ENCODE data around the gene ADGRA1.

Gene ADGRA1

GRCh38 chr10:133058331-133059092 is 29.2 kb upstream of the ADGRA1 start:
- no peak for DNase-seq

DNA sequence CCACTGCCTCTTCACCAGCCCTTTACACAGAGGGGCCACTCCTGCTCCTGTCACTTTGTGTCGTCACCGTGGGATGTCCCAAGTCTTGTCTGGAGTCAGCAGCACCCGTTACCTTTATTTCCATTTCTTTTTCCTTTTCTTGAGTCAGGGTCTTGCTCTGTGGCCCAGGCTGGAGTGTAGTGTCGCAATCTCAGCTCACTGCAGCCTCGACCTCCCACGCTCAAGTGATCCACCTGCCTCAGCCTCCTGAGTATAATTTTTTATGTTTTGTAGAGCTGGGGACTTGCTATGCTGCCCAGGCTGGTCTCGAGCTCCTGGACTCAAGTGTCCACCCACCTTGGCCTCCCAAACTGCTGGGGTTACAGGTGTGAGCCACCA is 28.6 kb upstream of the ADGRA1 start:
- DNase-seq: no peak

DNA sequence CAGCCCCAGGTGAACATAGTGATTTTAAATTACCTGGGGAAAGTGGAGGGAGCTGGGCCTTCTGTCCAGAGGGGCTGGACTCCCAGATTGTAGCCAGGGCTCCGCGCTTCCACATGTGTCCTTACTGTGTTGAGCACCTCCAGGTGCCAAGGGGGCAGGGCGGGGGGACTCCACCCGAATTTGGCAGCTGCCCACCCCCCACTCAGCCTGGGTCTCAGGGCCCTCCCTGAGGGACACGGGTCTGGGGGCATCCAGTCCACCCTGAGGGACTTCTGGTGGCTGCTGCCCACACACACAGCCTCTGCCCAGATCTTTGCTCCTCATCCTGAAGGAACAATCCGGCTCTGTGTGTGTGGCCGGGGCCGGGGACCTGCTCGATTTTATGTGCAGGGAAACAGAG is 28.2 kb upstream of the ADGRA1 start:
- DNase-seq: no peak

DNA sequence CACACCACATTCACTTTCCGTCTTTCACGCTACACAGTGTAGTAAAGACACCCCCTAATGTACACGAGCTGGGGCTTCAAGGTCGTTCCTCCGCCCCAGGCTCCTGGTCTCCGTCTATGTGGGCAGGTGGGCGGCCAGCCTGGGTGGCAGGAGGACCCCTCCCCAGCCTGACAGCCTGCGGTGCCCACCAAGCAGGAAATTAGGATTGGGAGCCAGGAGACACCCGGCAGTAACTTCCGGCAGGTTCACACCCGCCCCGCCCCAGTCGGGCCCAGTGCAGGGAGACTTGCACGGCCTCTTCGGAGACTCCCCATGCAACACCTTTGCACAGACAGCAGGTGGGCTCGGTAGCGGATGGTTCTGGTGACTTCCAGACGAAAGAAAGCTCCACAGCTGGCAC is 27.7 kb upstream of the ADGRA1 start:
- no peak for DNase-seq

DNA sequence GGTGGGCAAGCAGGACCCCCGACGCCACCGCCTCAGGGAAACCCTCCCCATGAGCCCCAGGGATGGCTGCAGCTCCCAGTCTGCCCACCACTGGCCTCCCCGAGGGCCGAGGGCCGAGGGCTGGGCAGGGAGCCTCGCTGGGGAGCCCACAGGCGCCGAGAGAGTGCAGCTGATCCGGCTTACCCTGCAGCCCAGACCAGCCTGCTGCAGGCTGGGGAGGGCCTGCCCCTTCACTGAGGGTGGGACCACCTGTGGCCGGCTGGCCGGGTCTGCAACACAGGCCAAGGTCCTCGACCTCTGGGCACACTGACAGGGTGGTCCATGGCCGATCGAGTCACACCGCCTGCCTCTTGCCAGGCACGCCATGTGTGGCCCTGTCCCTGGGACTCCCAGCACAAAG is 27.3 kb upstream of the ADGRA1 start:
- no peak for DNase-seq

DNA sequence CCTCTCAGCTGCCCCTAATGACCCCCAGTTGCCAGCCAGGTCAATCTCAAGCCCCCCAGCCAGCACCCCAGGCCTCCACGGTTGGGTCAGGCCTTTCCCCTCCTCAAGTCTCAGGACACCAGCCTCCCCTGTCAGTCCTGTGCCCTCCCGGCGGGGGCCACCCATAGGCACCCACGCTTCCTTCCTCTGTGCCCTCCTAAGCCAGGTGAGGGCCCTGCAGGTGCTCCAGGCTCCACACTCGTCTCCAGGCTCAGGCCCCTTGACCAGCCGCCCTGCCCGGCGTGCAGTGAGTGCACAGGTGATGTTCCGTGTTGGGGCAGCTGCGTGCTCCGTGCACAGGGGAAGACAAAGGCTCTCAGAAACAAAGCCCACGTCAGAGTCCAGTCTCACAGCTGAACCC is 26.8 kb upstream of the ADGRA1 start:
- DNase-seq: no peak

DNA sequence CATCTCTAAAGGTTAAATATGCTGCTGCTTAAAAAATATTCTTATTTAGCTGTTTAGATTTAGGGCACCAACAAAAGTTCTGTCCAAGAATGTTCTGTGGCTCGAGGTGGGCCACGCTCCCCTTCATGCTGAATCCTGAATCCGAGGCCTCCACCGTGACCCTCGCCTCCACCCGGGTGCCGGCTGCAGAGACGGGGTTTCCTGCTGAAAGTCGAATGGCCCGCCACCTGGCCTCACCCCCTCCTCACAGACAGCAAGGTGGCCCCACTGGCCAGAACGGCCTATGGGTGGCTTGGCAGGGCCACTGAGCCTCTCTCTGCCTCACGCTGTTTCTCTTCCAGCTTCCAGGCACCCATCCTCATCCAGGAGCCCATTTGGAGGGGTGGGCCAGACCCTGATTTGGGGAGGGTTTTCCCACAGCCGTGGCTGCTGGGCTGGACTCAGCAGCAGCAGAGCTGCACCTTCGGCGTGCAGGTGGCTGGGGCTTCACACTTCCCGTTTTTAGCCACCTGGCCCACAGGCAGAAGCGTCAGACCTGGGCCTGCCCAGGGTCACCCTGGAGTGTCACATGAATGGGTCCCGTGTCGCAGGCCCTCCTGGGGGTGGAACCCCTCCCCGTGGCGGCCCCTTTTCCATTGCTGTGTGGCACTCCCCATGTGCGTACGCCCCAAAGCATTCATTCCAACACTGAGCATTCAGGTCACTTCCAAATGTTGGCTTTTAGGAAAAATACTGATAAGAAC is 26.3 kb upstream of the ADGRA1 start:
- DNase-seq: no peak

DNA sequence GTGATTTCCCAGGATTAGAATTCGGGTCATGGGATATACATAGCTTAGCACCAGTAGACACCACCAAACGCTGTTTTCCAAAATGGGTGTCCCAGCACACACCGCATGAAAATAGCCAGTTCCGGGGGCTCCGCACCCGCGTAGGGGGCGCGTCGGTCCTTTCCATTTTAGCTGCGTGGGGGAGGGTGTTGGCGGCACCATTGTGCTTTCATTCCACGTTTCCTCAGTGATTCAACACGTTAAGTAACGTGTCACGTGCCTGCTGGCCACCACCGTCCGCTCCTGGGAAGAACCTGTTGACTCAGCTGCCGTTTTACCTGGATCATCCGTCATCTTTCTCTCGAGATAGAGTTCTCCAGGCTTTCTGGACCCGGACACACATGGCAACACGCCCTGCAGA is 25.6 kb upstream of the ADGRA1 start:
- DNase-seq: no peak

- no peak for DNase-seq
Observed at GRCh38 chr10:133062635-133063034, 25.1 kb upstream of the ADGRA1 start.

DNA sequence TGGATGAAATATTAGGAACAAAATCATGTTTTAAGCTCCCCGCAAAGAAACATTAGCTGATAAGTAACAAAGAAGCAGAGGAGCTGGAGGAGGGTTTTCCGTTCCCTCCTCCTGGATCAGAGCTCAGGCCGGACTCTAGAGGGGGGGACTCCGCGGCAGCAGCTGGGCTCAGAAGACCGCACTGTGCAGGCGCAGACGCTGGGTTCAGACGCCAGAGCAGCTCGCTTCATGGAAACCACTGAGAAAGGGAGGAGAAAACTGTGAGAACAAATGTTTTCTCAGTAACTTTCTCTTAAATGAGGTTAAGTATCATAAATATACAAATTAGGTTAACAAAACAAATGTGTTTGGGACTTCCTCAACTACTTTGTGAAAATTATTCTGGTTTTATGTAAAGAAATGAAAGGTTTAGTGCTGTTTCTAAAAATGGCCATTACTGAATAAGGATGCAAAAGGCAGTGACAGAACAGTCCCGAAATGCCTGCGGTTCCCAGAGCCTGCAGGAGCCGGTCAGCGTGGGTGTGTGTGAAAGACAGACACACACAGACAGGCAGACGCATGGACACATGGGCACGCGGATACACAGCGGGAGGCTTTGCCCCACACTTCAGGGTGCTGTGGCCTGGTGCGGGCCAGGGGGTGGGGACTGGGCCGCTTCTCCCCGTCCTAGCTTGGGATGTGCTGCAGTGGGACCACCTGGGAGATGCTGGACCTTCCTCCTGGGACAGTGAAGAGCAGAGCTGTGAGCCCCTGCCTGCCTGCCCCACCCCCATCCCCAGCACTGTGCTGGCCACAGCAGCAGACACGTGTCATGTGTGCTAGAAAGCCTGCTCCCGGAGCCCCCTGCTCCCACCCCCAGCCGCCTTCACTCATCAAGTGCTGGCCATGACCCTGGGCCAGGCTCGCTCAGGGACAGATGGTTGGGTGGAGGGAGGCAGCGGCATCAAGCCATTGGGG is 20.3 kb upstream of the ADGRA1 start:
- no peak for DNase-seq

DNA sequence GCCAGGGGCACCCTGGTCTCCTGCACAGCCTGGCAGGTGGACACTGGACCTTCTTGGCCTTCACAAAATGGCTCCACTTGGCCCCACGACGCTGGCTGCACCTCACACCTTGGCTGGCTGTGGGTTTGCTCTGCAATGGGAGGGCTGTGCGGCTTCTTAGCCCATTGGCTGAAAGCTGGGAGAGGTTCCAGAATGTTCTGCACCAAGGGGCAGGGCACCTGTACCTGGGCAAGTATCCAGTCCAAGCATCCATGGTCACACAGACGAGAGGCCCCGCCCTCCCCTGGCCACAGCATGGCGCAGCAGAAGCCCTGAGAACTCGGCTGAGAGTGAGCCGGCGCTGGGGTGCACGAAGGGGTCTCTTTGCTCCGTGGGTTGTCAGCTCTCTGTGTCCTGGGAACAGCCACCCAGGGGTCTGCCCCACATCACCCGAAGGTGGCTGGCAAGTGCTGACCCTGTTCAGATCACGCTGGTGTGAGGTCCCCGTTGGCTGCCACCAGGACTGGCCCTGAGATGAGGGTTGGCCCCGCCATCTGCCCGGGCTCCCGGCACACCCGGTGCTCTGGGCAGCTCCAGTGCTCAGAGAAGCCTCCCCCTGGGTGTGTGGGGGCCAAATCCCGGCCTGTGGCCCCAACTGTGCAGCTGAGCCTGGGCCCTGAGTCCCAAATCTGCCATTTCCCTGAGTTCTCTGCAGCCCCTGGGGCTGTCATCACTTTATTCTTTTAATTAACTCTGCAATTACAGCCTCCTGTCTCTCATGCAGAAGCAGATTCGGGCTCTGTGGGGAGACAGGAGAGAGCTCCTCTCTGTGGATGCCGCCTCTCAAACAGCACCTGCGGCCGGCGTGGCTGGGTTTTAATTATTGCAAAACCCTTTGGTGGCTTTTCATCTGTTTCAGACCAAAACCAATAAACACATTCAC is 19.4 kb upstream of the ADGRA1 start:
- DNase-seq: no peak

DNA sequence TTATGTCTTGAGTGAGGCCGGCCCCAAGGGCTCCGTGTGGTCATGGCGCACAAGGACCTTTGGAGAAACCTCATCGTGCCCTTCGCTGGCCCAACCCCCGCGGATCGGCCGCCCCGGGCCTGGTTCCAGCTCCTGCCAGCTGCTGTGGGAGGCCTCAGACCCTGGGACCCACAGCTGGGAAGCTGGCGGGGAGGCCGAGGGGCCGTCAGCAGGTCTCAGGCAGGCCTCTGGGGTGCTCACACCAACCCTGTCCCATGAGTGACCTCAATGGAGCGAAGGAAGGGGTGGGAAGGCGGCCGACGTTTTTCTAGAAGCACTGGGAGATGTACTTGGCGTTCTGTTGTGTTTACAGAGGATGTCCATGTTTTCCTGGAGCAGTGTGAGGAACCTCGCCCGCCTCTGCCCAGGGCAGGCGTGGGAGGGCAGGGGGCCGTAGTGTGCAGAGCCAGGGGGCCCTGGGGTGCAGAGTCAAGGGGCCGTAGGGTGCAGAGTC is 18.6 kb upstream of the ADGRA1 start:
- no peak for DNase-seq

- DNase-seq: no peak
Observed at GRCh38 chr10:133070405-133070804, 17.3 kb upstream of the ADGRA1 start.

- DNase-seq: no peak
Observed at GRCh38 chr10:133070810-133071209, 16.9 kb upstream of the ADGRA1 start.

DNA sequence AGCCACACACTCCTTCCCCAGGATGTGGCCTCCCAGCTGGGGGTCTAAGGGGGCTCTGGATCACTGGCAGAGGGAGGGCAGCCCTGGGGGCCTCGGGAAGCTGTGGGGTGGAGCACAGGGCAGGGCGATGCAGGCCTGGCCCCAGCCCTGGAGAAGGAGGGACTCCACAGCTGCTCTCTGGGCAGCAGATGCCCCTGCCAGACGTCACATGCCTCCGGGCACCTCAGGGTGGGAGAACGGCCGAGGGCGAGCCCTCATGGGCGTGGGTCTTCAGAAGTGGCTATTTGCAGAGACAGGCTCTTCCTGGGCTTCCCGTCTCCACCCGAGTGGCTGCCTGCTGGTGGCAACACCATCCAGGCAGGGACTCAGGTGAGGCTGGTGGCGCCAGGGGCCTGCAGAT is 16.0 kb upstream of the ADGRA1 start:
- no peak for DNase-seq

DNA sequence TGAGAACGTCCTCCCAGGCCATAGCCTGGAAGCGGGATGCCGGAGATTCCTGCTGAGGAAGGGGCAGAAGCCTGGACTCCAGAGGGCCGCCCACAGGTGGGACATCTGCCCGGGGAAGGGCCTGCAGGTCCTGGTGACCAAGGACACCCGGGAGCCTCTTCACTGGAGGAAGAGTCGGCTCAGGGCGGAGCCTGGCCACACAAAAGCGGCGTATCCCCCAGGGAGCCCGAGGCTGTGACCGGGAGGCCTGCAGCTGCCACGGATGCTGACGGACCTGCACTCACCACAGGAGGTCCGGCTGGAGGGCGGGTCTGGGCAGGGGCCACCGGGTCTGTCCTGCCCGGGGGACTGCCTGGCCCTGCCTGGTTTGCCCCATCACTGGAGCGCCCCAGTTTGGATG is 15.5 kb upstream of the ADGRA1 start:
- no peak for DNase-seq

GRCh38 chr10:133072720-133073390 is 14.9 kb upstream of the ADGRA1 start:
- DNase-seq: no peak

GRCh38 chr10:133075346-133076137 is 12.2 kb upstream of the ADGRA1 start:
- DNase-seq: no peak

- DNase-seq: no peak
Observed at GRCh38 chr10:133076274-133077038, 11.3 kb upstream of the ADGRA1 start.
